GM12875 (cell line): Measurements from ENCODE around the gene SRMS.
A peak's percentile ranks its signal among the peaks of the same experiment; 100 is the strongest.

ENCODE experiments used
- H3K4me3 ChIP-seq: one replicate; pipeline ENCODE4 v1.5.1; 2011; ENCODE audit warnings: low read depth, low read length, control low read depth
- TF ChIP-seq, protein P1 (sequence below): IDR thresholded peaks from 2 replicates; pipeline ENCODE4 v1.5.1; 2011; ENCODE audit warnings: low read depth, mild to moderate bottlenecking, control low read depth, inconsistent platforms, low read length, moderate library complexity, borderline replicate concordance; ENCODE audit not compliant: insufficient read depth

Gene SRMS

DNA sequence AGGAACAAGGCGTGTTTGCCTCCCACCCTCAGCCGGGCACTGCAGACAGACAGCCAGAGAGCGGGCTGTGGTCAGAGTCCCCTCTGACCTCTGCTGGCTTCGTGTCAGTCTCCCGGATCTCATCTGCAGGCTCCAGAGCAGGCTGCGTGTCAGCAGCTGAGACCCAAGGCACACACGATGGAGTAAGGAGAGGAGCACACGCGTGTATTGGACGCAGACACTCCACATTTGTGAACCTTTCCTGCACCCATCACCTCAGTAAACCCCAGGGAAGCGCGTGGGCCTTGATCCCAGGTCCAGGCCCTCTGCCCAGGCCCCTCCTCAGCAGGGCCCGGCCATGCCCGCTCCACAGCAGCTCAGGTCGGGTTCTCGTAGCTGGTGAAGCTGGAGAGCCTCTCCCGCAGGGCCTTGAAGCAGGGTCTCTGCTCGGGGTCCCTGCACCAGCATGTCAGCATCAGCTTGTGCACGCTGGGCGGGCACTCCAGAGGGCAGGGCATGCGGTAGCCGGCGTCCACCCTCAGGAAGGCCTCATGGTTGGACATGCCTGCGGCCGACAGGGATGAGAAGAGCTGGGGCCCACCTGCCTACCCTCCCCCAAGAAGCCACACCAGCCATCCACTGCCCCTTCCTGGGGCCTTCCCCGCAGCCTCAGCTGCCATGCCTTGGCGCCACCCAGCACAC, 18.2 kb downstream of the SRMS start:
- no peak overlapping the region for H3K4me3 ChIP-seq
- TF ChIP-seq, protein P1, sequence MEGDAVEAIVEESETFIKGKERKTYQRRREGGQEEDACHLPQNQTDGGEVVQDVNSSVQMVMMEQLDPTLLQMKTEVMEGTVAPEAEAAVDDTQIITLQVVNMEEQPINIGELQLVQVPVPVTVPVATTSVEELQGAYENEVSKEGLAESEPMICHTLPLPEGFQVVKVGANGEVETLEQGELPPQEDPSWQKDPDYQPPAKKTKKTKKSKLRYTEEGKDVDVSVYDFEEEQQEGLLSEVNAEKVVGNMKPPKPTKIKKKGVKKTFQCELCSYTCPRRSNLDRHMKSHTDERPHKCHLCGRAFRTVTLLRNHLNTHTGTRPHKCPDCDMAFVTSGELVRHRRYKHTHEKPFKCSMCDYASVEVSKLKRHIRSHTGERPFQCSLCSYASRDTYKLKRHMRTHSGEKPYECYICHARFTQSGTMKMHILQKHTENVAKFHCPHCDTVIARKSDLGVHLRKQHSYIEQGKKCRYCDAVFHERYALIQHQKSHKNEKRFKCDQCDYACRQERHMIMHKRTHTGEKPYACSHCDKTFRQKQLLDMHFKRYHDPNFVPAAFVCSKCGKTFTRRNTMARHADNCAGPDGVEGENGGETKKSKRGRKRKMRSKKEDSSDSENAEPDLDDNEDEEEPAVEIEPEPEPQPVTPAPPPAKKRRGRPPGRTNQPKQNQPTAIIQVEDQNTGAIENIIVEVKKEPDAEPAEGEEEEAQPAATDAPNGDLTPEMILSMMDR, result no peak

DNA sequence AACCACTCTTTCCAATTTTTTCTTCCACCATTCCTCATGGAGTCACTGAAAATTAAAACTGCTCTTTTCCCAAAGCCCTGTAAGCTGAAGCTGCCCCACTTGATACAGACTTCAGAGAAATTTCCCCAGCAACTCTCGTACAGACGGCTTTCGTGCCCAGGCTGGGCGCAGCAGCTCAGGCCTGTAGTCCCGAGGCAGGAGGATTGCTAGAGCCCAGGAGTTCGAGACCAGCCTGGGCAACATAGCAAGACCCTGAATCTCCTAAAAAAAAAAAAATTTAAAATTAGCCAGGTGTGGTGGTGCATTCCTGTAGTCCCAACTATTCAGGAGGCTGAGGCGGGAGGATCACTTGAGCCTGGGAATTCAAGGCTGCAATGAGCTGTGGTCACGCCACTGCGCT, 20.4 kb downstream of the SRMS start:
- H3K4me3 ChIP-seq, result no peak overlapping the region
- TF ChIP-seq, protein P1, result no peak

DNA sequence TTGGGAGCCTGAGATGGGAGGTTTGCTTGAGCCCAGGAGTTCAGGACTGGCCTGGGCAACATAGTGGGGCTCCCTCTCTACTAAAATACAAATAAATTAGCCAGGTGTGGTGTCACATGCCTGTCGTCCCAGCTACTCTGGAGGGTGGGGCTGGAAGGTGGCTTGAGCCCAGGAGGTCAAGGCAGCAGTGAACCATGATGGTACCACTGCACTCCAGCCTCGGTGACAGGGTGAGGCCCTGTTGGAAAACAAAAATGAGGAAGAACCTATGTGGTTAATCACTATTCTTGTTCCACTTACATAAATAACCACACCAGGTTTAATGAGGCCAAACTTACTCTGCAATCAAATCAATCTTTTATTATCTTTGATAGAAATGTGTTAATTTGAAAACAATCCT, 21.6 kb downstream of the SRMS start:
- H3K4me3 ChIP-seq, result no peak overlapping the region
- TF ChIP-seq, protein P1, result no peak

DNA sequence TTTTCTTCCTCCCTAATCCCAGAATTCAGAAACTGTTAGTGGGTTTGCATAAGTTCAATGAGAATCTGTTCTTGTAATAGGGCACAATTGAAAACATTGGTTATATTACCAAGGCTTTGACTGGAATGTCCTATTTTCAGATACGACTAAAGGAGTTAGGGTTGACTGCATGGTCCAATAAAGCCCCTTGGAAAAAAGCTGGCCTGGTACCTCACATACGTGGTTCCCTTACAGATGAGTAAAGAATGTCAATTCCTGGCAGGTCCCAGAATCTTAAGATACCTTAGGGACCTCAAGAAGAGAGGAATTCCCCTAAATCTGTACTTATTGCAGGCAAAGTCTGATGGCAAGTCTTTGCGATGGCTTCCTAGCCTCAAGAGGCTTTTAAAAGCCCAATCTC, 22.4 kb downstream of the SRMS start:
- TF ChIP-seq, protein P1, result no peak
- no peak overlapping the region for H3K4me3 ChIP-seq

DNA sequence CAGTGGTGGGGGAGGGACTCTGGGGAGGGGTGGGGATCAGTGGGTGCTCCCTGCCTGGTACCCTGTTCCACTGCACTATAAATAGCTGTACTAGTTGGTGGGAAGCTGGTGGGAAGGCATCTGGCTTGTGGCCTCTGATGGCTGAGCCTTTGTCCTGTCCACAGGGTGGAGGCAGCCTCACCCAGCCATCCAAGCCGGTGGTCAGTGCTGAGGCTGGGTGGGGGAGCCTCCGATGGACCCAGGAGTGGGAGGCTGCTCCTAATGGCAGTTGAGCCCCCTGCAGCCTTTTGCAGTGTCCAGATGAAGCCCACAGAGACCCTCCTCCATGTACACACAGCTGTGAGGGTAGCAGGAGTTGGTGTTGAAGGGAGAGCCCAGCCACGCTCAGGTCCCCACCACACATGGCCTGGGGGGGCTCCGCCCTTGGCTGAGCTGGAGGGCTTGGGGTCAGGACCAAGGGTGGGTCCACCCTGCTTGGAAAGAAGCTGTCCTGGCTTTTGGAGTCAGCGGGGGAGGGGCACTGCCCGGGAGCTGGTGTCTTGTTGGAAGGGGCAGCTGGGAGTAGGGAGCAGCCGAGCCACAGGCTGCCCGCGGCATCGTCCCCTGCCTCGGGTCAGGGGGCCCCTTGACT, 24.5 kb downstream of the SRMS start:
- TF ChIP-seq, protein P1, result no peak

DNA sequence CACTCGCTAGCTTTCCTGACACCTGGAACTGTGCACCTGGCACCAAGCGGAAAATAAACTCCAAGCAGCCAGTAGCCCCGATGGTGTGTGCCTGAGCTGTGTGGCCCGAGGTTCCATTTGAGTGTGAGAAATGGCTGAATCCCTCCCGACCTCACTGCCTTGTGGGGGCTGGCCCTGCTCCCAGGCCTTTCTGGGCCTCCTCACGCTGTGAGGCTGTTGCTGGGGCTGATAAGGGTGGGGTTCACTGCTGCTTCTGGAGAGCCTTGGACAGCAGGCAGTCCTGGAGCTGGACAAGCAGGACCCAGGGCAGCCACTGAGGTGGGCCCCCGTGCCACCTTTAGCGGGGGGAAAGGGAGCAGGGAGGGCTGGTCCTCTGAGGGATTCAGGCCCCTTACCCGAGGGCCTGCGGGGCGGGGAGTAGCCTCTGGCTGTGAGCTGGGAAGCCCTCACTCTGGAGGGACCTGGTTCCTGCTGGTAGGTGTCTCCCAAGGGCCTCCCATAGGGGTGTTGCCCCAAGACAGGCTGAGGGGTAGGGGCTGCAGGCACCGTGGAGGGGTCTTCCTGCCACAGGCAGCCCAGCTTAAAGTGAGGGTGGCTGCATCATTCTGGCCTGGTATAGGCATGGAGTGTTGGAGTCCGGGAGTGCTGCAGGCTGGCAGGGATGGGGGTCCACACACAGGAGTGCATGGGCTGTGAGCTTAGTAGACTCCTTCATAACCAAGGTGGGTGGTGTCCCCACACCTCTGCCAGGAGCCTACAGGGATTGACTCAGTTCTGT, 25.3 kb downstream of the SRMS start:
- no peak overlapping the region for H3K4me3 ChIP-seq
- TF ChIP-seq, protein P1, result no peak

More for the DNA sequence above, 24.5 kb downstream of the SRMS start:
- H3K4me3 ChIP-seq, result no peak overlapping the region

DNA sequence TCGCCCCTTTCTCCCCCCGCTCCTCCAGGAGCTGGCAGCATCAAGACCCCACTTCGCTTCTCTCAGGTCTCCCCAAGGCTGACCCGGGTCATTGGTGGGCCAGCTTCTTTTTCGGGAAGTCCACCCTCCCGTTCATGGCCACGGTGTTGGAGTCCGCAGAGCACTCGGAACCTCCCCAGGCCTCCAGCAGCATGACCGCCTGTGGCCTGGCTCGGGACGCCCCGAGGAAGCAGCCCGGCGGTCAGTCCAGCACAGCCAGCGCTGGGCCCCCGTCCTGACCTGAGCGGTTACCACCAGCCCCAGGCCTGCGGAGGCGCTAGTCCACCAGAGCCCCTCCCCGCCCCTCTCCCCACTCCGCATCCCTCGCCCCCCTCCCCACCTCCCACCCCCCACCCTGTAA, 25.9 kb downstream of the SRMS start:
- H3K4me3 ChIP-seq, result peak overlapping the region; percentile 83
- TF ChIP-seq, protein P1, result no peak
